ENCODE data around the gene PTCD1. TPM values are rescaled to one million over a fixed set of nuclear protein-coding genes. Genes with fewer than 3 reads are reported as not detected.

PTCD1 gene
- total RNA-seq, 1 donor from 2014 or later: 5.5 TPM

- TF ChIP-seq CTCF (IDR thresholded peaks at IDR 0.05; ENCODE audit: partially characterized antibody, unreplicated experiment): no peak
- Mint-ChIP-seq H3K27ac (ENCODE audit: unreplicated experiment) (peak overlapping the region; percentile 1), H3K36me3 (ENCODE audit: unreplicated experiment) (no peaks in the 10 kb centered on the region), H3K27me3 (ENCODE audit: unreplicated experiment) (peaks cover 10% of the 10 kb centered on the region), H3K4me1 (ENCODE audit: low read depth, unreplicated experiment) (no peaks in the 10 kb centered on the region), H3K4me3 (ENCODE audit: unreplicated experiment) (peak overlapping the region; percentile 16), H3K9me3 (ENCODE audit: unreplicated experiment) (peaks cover 9% of the 10 kb centered on the region)
- DNase-seq: no peak
Measured at GRCh38 chr7:99397297-99397983, 41.2 kb downstream of the PTCD1 start.

DNA sequence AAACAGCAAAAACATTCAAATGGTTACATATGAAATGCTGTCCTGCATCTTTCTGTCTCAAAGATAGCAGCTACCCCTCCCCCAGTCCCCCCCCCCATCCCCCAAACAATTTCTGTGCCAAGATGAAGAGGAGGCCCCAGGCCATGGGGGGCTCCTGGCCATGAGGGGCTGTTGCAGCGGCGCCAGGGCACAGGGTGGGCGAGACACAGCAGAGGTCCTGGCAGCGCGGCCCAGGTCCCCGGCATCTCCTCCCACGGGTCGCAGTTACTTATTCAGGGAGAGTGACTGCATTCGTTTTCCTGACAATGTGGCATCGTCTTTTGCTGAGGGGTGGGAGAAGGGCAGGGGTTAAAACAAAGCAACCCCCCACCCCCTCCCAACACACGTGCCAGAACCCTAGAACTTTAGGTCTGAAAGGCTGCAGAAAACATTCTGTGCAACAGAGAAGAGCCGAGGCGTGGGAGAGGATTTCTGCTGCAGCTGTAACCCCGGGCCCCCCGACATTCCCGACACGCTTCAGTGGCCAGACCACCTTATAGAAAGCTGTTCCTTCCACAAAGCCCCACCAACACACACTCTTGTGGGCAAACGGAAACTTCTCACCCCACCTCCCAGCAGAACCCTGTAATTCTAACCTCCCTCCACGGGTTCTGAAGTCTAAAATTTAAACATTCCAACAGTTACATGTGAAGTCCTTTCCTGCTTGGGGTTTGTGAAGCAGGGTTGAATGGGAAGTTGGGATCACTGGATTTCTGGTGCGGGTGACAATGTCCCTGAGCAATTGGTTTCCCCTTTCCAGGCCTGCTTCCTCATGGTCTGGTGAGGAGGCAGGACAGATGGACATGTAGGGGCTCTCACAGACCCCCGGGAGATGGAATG lies 41.9 kb downstream of the PTCD1 start:
- no peak for TF ChIP-seq CTCF (IDR thresholded peaks at IDR 0.05; ENCODE audit: partially characterized antibody, unreplicated experiment)
- Mint-ChIP-seq H3K36me3 (ENCODE audit: unreplicated experiment) (no peaks in the 10 kb centered on the region), H3K27ac (ENCODE audit: unreplicated experiment) (no peak overlapping the region), H3K9me3 (ENCODE audit: unreplicated experiment) (peaks cover 9% of the 10 kb centered on the region), H3K4me3 (ENCODE audit: unreplicated experiment) (no peak overlapping the region), H3K4me1 (ENCODE audit: low read depth, unreplicated experiment) (no peaks in the 10 kb centered on the region), H3K27me3 (ENCODE audit: unreplicated experiment) (peaks cover 10% of the 10 kb centered on the region)
- DNase-seq: no peak

- Mint-ChIP-seq H3K4me1 (ENCODE audit: low read depth, unreplicated experiment) (no peaks in the 10 kb centered on the region), H3K27me3 (ENCODE audit: unreplicated experiment) (peaks cover 10% of the 10 kb centered on the region), H3K36me3 (ENCODE audit: unreplicated experiment) (no peaks in the 10 kb centered on the region), H3K27ac (ENCODE audit: unreplicated experiment) (no peak overlapping the region), H3K4me3 (ENCODE audit: unreplicated experiment) (no peak overlapping the region), H3K9me3 (ENCODE audit: unreplicated experiment) (peaks cover 9% of the 10 kb centered on the region)
- no peak for TF ChIP-seq CTCF (IDR thresholded peaks at IDR 0.05; ENCODE audit: partially characterized antibody, unreplicated experiment)
- no peak for DNase-seq
Measured at GRCh38 chr7:99395616-99396327, 42.8 kb downstream of the PTCD1 start.

DNA sequence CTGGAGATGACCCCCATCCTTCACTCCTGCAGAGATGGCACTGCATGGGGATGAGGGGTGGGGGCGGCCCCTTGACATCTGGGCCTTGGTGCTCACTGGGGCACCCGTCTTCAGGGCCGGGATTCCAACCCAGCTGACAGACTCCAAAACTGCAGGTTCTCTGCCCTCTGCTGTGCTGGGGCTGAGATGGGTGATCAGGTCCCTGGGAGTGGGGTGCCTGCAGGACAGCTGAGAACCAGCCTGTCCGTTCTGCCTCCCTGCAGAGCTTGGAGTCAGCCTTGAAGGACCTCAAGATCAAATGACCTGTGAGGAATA lies 44.5 kb downstream of the PTCD1 start:
- H3K36me3 Mint-ChIP-seq (ENCODE audit: unreplicated experiment): no peaks in the 10 kb centered on the region
- no peak for DNase-seq
- no peak for TF ChIP-seq CTCF (IDR thresholded peaks at IDR 0.05; ENCODE audit: partially characterized antibody, unreplicated experiment)
- peaks cover 10% of the 10 kb centered on the region for H3K27me3 Mint-ChIP-seq (ENCODE audit: unreplicated experiment)
- H3K27ac Mint-ChIP-seq (ENCODE audit: unreplicated experiment): peak overlapping the region; percentile 64
- peak overlapping the region; percentile 93 for H3K4me3 Mint-ChIP-seq (ENCODE audit: unreplicated experiment)
- H3K4me1 Mint-ChIP-seq (ENCODE audit: low read depth, unreplicated experiment): no peaks in the 10 kb centered on the region
- peaks cover 9% of the 10 kb centered on the region for H3K9me3 Mint-ChIP-seq (ENCODE audit: unreplicated experiment)

Data from glutamatergic neuron (in vitro differentiated cells).